GM19240 (cell line): ENCODE measurements around the gene KIF24.
"Not testable (repeated sequence)": the region's sequence is repeated elsewhere in the genome, so short reads cannot be mapped to it uniquely, and the experiment has no call there.

Source experiments
- DNase-seq: peaks from one replicate; pipeline ENCODE4 v3.0.0; 2011; ENCODE audit warnings: low spot score; ENCODE audit not compliant: insufficient read length

Gene KIF24

DNA sequence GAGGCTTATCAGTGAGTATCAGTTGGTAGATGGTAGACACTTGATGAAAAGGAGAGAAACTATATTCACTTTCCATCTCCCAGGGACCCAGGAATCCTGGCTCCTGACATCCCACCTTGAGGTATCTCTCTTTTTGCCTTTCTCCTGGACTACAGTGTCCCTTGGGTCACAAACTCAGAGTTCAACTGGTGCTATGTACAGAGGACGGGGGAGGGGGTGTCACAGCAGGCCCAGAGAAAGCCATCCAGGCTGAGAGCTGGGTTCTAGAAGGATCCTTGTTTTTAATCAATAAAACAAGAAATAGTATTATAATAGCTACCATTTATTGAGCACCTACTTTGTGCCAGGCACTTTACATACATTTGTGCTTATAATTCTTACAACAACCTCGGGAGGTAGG is 37.3 kb upstream of the KIF24 start:
- no peak for DNase-seq

DNA sequence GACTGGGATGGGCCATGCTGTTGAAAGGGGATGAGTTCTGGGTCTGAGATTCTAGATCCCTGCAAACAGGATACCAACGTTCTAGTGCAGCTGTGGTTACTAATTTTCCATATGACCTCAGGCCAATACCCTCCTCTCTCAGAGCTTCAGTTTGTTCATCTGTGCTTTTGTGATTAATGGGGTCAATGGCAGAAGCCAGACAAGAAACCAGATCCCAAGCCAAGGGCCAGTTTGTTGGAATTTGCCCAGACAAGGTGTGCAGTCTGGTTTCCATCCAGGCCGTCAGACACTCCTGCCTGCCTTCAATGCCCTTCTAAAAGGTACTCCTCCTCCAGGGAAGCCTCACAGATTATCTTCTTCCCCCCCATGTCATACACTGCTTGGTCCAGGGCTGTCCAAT is 36.2 kb upstream of the KIF24 start:
- DNase-seq: no peak

DNA sequence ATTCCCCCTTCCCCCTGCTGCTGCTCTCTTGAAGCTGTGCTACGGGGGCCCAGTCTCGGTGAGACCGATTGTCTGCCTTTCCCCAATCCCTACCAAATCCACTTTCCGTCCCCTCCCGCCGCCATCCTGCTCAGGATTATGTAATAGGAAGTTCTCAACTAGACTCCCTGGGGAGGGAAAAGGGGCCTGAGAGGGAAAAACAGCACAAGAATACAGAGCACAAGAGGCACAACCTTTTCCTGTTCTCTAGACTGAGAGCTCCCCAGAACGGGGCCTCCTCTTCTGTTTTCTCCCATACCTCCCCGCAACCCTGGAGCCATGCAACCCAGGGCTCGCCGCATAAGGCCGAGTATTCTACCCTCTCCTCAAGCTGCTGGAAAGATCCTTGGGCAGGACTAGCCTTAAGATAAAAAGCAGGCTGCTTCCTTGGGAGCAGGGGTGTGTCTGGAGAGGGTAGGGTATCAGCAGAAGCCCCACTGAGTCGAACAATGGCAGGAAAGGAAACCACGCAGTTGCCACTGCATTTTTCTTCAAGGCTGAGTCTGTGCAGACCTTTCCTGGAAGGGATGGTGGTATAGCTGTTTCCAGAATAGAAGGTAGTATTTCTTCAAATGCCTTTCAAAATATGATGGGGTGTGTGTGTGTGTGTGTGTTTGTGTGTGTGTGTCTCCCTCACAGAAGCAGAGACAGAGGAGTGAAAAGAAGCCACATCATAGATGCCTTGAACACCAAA is 34.7 kb upstream of the KIF24 start:
- DNase-seq: no peak

- no peak for DNase-seq
These were observed 33.6 kb upstream of the KIF24 start for GRCh38 chr9:34362614-34363214.

DNA sequence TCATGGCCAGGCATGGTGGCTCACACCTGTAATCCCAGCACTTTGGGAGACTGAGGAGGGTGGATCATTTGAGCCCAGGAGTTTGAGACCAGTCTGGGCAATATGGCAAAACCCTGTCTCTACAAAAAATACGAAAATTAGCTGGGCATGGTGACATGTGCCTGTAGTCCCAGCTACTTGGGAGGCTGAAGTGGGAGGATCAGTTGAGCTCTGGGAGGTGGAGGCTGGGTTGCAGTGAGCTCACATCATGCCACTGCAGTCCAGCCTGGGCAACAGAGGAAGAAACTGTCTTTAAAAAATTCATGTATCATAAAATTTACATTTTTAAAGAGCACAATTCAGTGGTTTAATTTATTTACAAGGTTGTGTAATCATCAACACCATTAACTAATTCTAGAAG is 23.9 kb upstream of the KIF24 start:
- DNase-seq: not testable (repeated sequence)

GRCh38 chr9:34352122-34352652 is 23.1 kb upstream of the KIF24 start:
- not testable (repeated sequence) for DNase-seq

DNA sequence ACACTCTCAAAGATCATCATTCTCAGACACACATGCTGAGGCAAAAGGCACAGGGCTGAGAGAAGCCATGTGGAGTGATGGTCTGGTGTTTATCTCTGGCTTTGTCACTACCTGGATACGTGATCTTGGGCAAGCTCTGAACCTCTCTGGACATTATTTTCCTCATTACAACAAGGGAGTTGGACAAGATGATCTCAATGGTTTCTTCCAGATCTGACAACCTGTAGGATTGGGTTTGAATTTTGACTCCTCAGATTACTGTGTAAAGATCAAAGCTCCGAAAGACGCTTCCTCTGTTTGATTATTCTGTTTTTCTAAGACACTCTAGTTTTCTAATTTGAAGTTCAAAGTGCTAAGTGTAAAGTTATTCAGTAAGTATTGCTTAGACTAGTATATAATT is 20.3 kb upstream of the KIF24 start:
- DNase-seq: no peak

DNA sequence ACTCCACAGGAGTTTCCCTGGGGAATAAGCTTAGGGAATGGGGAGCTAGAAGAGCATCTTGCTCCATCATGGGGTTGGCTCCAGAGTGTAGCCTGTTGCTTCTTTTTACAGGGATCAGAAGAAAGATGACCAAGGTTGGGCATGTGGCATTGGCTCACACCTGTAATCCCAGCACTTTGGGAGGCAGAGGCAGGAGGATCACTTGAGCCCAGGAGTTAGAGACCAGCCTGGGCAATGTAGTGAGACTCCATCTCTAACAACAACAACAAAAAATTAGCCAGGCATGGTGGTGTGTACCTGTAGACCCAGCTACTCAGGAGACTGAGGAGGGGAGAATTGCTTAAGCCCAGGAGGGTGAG is 18.7 kb upstream of the KIF24 start:
- DNase-seq: no peak

DNA sequence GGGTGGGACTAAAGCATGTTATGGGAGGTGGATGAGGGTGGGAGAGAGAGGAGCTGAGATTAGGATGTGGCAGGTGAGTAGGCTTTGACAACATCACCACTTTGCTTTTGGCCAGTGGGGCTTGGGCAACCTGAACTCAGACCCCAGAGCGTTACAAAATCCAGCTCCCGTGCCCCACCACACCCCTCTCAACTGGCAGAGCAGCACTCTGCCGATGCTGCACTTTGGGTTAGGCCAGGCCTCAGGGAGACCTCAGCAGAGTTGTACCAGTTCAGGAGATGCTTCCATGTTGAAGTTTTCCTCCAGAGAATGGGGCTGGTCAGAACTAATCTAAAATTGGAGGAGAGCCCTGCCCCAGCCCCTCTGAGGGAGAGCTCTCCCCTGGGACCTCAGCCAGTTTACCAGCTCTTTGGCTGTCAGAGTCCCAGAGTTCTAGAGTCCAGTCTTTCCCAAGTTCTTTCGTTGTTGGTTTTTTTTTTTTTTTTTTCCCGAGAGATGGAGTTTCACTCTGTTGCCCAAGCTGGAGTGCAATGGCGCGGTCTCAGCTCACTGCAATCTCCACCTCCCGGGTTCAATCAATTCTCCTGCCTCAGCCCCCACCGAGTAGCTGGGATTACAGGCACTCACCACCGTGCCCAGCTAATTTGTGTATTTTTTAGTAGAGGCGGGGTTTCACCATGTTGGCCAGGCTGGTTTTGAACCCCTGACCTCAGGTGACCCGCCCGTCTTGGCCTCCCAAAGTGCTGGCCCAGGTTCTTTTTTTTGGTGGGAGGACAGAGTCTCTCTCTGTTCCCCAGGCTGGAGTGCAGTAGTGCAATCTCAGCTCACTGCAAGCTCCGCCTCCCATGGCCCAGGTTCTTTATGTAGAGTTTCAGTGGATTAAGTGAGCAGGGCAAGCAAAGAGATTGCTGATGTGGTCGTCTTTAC is 18.1 kb upstream of the KIF24 start:
- DNase-seq: no peak

DNA sequence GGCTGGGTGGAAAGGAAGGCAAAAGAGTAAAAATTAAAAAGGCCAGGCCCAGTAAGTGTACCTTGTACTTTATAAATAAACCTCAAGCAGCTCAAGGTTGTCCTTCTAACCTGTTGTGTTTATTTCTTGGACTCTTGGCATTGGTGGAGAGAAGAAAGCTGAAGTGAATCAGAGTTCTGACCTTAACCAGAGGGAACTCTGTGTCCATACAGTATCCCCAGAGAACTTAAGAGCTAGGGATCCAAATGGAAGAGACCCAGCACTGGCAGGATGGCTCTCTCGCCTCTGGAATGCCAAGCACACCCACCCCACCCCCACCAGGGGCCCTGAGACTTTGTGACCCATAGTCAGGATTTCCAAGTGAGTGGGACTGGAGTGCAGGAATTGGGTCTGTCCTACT is 14.5 kb upstream of the KIF24 start:
- no peak for DNase-seq

GRCh38 chr9:34343090-34343489 is 14.0 kb upstream of the KIF24 start:
- no peak for DNase-seq

DNA sequence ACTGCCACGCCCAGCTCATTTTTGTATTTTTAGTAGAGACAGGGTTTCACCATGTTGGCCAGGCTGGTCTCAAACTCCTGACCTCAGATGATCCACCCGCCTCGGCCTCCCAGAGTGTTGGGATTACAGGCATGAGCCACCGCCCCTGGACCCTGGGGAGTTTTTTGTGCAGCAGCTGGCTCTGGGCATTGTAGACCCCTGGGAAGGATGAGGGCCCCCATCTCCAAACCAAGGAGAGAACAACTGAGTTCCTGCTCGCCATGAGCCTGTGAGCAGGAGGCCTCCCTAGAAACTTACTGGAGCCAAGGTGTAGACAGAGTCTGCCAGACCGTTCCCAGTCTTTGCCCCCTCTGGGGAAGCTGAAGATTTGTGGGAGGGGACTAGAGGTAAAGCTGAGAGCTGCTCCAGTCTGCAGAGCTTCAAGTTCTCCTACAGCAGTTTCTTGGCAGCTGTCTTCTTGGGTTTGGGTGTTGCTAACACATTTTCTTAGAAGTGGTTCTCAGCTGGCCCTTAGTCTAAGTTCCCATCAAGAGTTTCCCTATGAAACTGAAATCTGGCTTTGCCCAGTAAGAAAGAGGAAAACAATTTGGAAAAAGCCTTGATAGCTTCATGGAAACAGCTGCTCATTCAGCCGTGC is 12.7 kb upstream of the KIF24 start:
- DNase-seq: no peak

DNA sequence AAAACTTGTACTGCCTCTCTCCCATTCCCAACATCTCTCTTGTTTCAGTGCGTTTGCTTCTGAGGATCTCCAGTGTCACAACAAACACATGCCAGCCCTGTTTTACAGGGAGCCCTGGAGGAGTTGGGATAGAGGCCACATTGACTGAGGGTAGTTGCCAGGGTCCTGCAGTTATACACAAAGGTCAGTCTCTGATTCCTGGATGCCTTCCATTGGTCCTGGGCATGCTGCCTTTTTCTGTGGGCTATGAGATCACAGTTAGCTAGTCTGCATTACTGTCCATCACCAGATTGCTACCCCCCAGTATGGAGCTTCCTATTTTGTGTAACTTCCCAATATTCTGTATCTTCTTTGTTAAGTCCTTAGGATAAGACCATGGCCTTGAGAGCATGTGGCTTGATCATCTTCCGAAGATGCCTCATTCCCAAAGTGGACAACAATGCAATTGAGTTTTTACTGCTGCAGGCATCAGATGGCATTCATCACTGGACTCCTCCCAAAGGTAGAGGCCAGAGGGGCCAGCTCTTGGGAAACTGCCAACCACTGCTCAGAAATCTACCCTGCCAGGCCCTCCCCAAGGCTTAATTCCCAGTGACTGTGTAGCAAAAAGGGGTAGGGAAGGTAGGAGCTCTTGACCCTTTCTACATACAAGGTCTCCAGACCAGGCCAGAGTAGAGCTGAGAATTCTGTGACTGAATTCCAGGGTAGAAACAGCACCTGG is 9.8 kb upstream of the KIF24 start:
- DNase-seq: no peak

- DNase-seq: not testable (repeated sequence)
These were observed 9.0 kb upstream of the KIF24 start for GRCh38 chr9:34338079-34338478.

- no peak for DNase-seq
These were observed 8.3 kb upstream of the KIF24 start for GRCh38 chr9:34337403-34337802.

DNA sequence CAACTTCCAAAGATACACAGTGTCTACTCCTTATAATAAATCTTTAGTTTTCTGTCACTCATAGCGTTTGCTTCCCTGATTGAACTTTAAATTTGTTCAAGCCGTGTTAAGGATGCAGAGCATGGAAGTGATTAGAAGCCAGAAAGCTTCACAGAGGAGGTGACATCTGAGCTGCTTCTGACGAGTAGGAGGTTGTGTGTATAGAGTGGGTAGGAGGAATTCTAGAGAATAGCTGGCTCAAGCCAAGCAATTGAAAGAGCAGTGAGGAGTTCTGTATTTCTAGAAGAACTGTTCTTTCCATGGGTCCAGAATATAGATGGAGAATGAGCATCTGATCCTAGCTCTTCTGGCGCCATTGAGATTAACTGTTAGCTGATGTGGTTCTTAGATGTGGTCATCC is 6.3 kb upstream of the KIF24 start:
- no peak for DNase-seq

- no peak for DNase-seq
These were observed 5.8 kb upstream of the KIF24 start for GRCh38 chr9:34334916-34335315.

GRCh38 chr9:34334337-34334824 is 5.3 kb upstream of the KIF24 start:
- DNase-seq: no peak

- no peak for DNase-seq
These were observed 4.8 kb upstream of the KIF24 start for GRCh38 chr9:34333836-34334235.

DNA sequence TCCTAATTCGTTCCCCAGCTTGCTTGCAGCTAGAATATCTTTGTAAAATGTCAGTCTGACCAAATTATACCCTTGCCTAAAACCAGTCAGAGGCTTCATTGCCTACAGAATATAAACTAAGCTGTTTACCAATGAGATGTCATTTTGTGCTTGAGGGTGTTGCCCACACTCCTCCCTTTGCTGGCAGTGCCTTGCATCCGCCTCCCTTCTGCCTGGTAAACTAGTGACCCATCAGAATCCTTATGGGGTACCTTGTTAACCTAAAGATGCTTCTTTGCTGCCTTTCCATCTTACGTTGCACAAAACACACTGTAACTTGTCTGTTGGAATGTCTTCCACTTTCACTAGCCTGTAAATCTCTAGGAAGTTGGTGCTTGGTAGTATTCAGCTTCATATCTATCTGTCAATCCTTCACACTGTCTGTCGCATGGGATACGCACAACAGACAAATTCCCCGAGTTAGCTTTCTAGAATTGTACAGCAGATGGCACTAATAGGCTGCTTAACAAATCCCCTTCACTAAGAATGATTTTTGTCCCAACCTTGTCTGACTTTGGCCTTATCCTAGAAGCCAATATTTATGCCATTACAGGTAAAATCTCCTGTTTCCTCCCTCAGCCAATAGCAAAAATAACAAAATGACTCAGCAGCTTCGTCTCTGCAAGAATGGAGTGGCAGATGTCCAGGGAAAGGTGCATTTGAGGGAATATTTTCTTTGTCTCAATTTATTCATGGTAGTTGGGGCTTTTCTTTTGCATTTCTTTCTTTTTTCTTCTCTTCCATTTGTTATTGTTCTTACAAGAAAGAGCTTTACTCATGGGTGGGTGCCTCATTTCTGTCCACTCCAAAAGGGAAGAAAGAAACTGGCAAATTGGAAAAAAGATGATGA is 3.3 kb upstream of the KIF24 start:
- no peak for DNase-seq
